HEK293 (cell line): Measurements from ENCODE around the gene TXLNA.
A peak's percentile ranks its signal among the peaks of the same experiment; 100 is the strongest.

Source experiments
- AEBP2 ChIP-seq: fragments of 450-650 bp; formaldehyde crosslinking; IDR thresholded peaks from 2 replicates; pipeline ENCODE4 v1.5.1; 2016; ENCODE audit warnings: missing biosample characterization, missing genetic modification characterization, borderline replicate concordance
- ATF2 ChIP-seq: fragments of 450-650 bp; formaldehyde crosslinking; IDR thresholded peaks from 2 replicates; pipeline ENCODE4 v1.5.1; 2016; ENCODE audit warnings: missing biosample characterization, missing genetic modification characterization, low read depth
- GLIS2 ChIP-seq: fragments of 450-650 bp; formaldehyde crosslinking; IDR thresholded peaks from 2 replicates; pipeline ENCODE4 v1.5.1; 2016; ENCODE audit warnings: missing biosample characterization, missing genetic modification characterization
- KLF8 ChIP-seq: fragments of 450-650 bp; formaldehyde crosslinking; IDR thresholded peaks from 2 replicates; pipeline ENCODE4 v1.5.1; 2016; ENCODE audit warnings: missing biosample characterization, missing genetic modification characterization
- PATZ1 ChIP-seq: fragments of 450-650 bp; formaldehyde crosslinking; IDR thresholded peaks from 2 replicates; pipeline ENCODE4 v1.5.1; 2016; ENCODE audit warnings: missing biosample characterization, missing genetic modification characterization
- PRDM2 ChIP-seq: fragments of 450-650 bp; formaldehyde crosslinking; IDR thresholded peaks from 2 replicates; pipeline ENCODE4 v1.5.1; 2016; ENCODE audit warnings: missing biosample characterization, missing genetic modification characterization, borderline replicate concordance
- PRDM4 ChIP-seq: fragments of 450-650 bp; formaldehyde crosslinking; IDR thresholded peaks from 2 replicates; pipeline ENCODE4 v1.5.1; 2017; ENCODE audit warnings: missing biosample characterization, missing genetic modification characterization
- ZNF274 ChIP-seq, 2 experiments: fragments of 200-500 bp in 1 of 2; fragments of 450-650 bp in 1 of 2; sonication (Bioruptor generic) in 1 of 2; formaldehyde crosslinking in 1 of 2; IDR thresholded peaks; 2 replicates each; pipeline versions ENCODE4 v1.5.1 to v1.6.1; 2014 to 2016; ENCODE audit warnings: borderline replicate concordance in 1 of 2, inconsistent platforms in 1 of 2, low read length in 1 of 2, missing biosample characterization in 1 of 2, missing genetic modification characterization in 1 of 2
- ZNF311 ChIP-seq: fragments of 450-650 bp; formaldehyde crosslinking; IDR thresholded peaks from 2 replicates; pipeline ENCODE4 v1.5.1; 2017; ENCODE audit warnings: missing biosample characterization, missing genetic modification characterization, borderline replicate concordance
- ZNF324 ChIP-seq: fragments of 450-650 bp; formaldehyde crosslinking; IDR thresholded peaks from 2 replicates; pipeline ENCODE4 v1.5.1; 2016; ENCODE audit warnings: missing biosample characterization, missing genetic modification characterization
- ZNF449 ChIP-seq: fragments of 450-650 bp; formaldehyde crosslinking; IDR thresholded peaks from 2 replicates; pipeline ENCODE4 v1.5.1; 2017; ENCODE audit warnings: missing biosample characterization, mild to moderate bottlenecking, missing genetic modification characterization, moderate library complexity
- ZNF501 ChIP-seq: fragments of 450-650 bp; formaldehyde crosslinking; IDR thresholded peaks from 2 replicates; pipeline ENCODE4 v1.5.1; 2016; ENCODE audit warnings: missing biosample characterization, missing genetic modification characterization
- ZNF530 ChIP-seq: fragments of 450-650 bp; formaldehyde crosslinking; IDR thresholded peaks from 2 replicates; pipeline ENCODE4 v1.5.1; 2016; ENCODE audit warnings: low read depth, missing biosample characterization, missing genetic modification characterization
- ZNF660 ChIP-seq: fragments of 450-650 bp; IDR thresholded peaks from 2 replicates; pipeline ENCODE4 v1.5.1; 2018; ENCODE audit warnings: missing biosample characterization, mild to moderate bottlenecking, missing genetic modification characterization
- ZNF707 ChIP-seq: fragments of 450-650 bp; formaldehyde crosslinking; IDR thresholded peaks from 2 replicates; pipeline ENCODE4 v1.5.1; 2016; ENCODE audit warnings: missing biosample characterization, missing genetic modification characterization
- ZNF791 ChIP-seq: fragments of 450-650 bp; formaldehyde crosslinking; IDR thresholded peaks from 2 replicates; pipeline ENCODE4 v1.5.1; 2016; ENCODE audit warnings: missing biosample characterization, missing genetic modification characterization

The TXLNA gene

GRCh38 chr1:32179443-32180185 is at the start of gene TXLNA (continued):
- TF ChIP-seq PATZ1 (tag by site-specific recombination) (peak; percentile 79), ZNF707 (tag by site-specific recombination) (no peak), PRDM4 (tag by site-specific recombination) (no peak), KLF8 (tag by site-specific recombination) (peak; percentile 86; the same call in 1 of the 2 replicates), ZNF324 (tag by site-specific recombination) (peak; percentile 58; the same call in 1 of the 2 replicates), ZNF660 (tag by site-specific recombination) (peak; percentile 64; the same call in 1 of the 2 replicates), ZNF311 (tag by site-specific recombination) (no peak), GLIS2 (tag by site-specific recombination) (peak; percentile 68), ZNF449 (tag by site-specific recombination) (peak; percentile 34; the same call in 1 of the 2 replicates), ATF2 (tag by site-specific recombination) (no peak), ZNF274 (IDR thresholded peaks at IDR 0.05; ENCODE audit: low read length) (no peak), ZNF274 (tag by site-specific recombination; IDR thresholded peaks at IDR 0.05; ENCODE audit: borderline replicate concordance) (no peak), AEBP2 (no peak), ZNF791 (no peak), ZNF530 (tag by site-specific recombination) (no peak), ZNF501 (peak; percentile 64; the same call in 1 of the 2 replicates), PRDM2 (tag by site-specific recombination) (no peak)
